HEK293T (cell line): ENCODE results near the gene ZIM2.

Source experiments
- CTCF ChIA-PET: fragments of 350-600 bp; formaldehyde crosslinking; extraction: SDS; loops from one replicate; lab custom pipeline; 2021; ENCODE audit warnings: antibody characterized with exemption, inconsistent platforms; lab: Yijun Ruan, JAX
- POLR2A ChIA-PET: fragments of 350-600 bp; formaldehyde crosslinking; extraction: SDS; loops from one replicate; lab custom pipeline; 2020; ENCODE audit warnings: antibody characterized with exemption, inconsistent platforms; lab: Yijun Ruan, JAX
- DNase-seq: peaks from one replicate; pipeline ENCODE4 v3.0.0; 2012; ENCODE audit warnings: mixed read lengths; ENCODE audit errors: extremely low spot score
- ARNT ChIP-seq: fragments of 450-650 bp; IDR thresholded peaks from 2 replicates; pipeline ENCODE4 v1.6.1; 2017; ENCODE audit warnings: mild to moderate bottlenecking
- BHLHE40 ChIP-seq: fragments of 450-650 bp; IDR thresholded peaks from 2 replicates; pipeline ENCODE4 v1.6.1; 2016; ENCODE audit warnings: mild to moderate bottlenecking, moderate library complexity, borderline replicate concordance
- CTBP1 ChIP-seq: fragments of 450-650 bp; IDR thresholded peaks from 2 replicates; pipeline ENCODE4 v1.6.1; 2016; ENCODE audit warnings: borderline replicate concordance
- ELF4 ChIP-seq: fragments of 450-650 bp; IDR thresholded peaks from 2 replicates; pipeline ENCODE4 v1.6.1; 2017; ENCODE audit warnings: antibody characterized with exemption
- FOXA1 ChIP-seq: fragments of 450-650 bp; IDR thresholded peaks from 2 replicates; pipeline ENCODE4 v1.6.1; 2016; ENCODE audit warnings: mild to moderate bottlenecking
- FOXK2 ChIP-seq: fragments of 450-650 bp; IDR thresholded peaks from 2 replicates; pipeline ENCODE4 v1.6.1; 2016; ENCODE audit warnings: mild to moderate bottlenecking
- FOXM1 ChIP-seq: fragments of 450-650 bp; IDR thresholded peaks from 2 replicates; pipeline ENCODE4 v1.6.1; 2017; ENCODE audit warnings: mild to moderate bottlenecking, borderline replicate concordance
- HDGF ChIP-seq: fragments of 450-650 bp; IDR thresholded peaks from 2 replicates; pipeline ENCODE4 v1.6.1; 2017; ENCODE audit warnings: antibody characterized with exemption, borderline replicate concordance
- L3MBTL2 ChIP-seq: fragments of 450-650 bp; conservative IDR thresholded peaks from 2 replicates; pipeline ENCODE4 v1.6.1; 2016; ENCODE audit warnings: mild to moderate bottlenecking
- LEF1 ChIP-seq: fragments of 450-650 bp; IDR thresholded peaks from 2 replicates; pipeline ENCODE4 v1.6.1; 2017; ENCODE audit warnings: mild to moderate bottlenecking, borderline replicate concordance
- NFRKB ChIP-seq: fragments of 450-650 bp; IDR thresholded peaks from 2 replicates; pipeline ENCODE4 v1.6.1; 2016; ENCODE audit warnings: mild to moderate bottlenecking, moderate library complexity
- SP1 ChIP-seq: fragments of 450-650 bp; IDR thresholded peaks from 2 replicates; pipeline ENCODE4 v1.6.1; 2017
- SUZ12 ChIP-seq: fragments of 450-650 bp; IDR thresholded peaks from 2 replicates; pipeline ENCODE4 v1.6.1; 2016; ENCODE audit warnings: mild to moderate bottlenecking
- TARDBP ChIP-seq: fragments of 450-650 bp; IDR thresholded peaks from 2 replicates; pipeline ENCODE4 v1.6.1; 2016
- ZNF384 ChIP-seq: fragments of 450-650 bp; IDR thresholded peaks from 2 replicates; pipeline ENCODE4 v1.6.1; 2016
- TF ChIP-seq, protein P1 (sequence below): fragments of 450-650 bp; IDR thresholded peaks from 2 replicates; pipeline ENCODE4 v1.6.1; 2016

Gene ZIM2

GRCh38 chr19:56838024-56838908 is 2.3 kb downstream of the ZIM2 start:
- CTCF ChIA-PET: no interaction called here
- POLR2A ChIA-PET: no interaction called here
- TF ChIP-seq ZNF384: no peak
- no peak for DNase-seq

- ChIA-PET POLR2A (no interaction called here), CTCF (no interaction called here)
- no peak for DNase-seq
- no peak for TF ChIP-seq ZNF384
- TF ChIP-seq NFRKB: no peak
- TF ChIP-seq ARNT: no peak
- no peak for TF ChIP-seq FOXM1
- no peak for TF ChIP-seq SP1
- TF ChIP-seq CTBP1: no peak
- no peak for TF ChIP-seq FOXK2
- TF ChIP-seq ELF4: no peak
- TF ChIP-seq BHLHE40: no peak
- TF ChIP-seq FOXA1: no peak
- no peak for TF ChIP-seq HDGF
- TF ChIP-seq TARDBP: no peak
- TF ChIP-seq L3MBTL2: no peak
- TF ChIP-seq LEF1: no peak
- TF ChIP-seq, protein P1, sequence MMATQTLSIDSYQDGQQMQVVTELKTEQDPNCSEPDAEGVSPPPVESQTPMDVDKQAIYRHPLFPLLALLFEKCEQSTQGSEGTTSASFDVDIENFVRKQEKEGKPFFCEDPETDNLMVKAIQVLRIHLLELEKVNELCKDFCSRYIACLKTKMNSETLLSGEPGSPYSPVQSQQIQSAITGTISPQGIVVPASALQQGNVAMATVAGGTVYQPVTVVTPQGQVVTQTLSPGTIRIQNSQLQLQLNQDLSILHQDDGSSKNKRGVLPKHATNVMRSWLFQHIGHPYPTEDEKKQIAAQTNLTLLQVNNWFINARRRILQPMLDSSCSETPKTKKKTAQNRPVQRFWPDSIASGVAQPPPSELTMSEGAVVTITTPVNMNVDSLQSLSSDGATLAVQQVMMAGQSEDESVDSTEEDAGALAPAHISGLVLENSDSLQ: no peak
- no peak for TF ChIP-seq SUZ12
Observed at GRCh38 chr19:56837492-56838023, 3.0 kb downstream of the ZIM2 start.

DNA sequence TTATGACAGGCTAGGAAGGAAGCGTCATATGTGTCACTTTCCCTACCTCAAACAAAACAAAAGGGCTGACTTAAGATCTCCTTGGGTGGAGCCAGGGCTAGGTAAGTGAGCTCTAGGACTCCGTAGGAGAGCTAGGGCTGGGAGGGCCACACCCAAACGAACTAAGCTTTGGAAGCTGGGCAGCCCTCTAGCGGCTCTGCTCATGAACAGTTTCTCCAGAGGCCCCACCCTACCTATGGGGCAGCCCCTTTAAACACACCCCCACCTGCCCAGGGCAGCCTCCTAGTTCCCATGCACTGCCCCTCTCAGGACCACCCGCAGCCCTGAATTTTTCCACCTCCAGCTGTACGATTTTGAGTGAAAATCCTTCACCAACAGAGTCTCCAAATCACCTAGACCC is 3.5 kb downstream of the ZIM2 start:
- ChIA-PET POLR2A (no interaction called here), CTCF (no interaction called here)
- TF ChIP-seq FOXA1 (no peak), L3MBTL2 (no peak), FOXK2 (no peak), FOXM1 (no peak), LEF1 (no peak), SUZ12 (no peak), ARNT (no peak), NFRKB (no peak), CTBP1 (no peak), TARDBP (no peak), SP1 (no peak), HDGF (no peak), ELF4 (no peak)
- DNase-seq: no peak

- POLR2A ChIA-PET: no interaction called here
- DNase-seq: no peak
- TF ChIP-seq LEF1 (no peak), BHLHE40 (no peak), L3MBTL2 (no peak), FOXM1 (no peak), CTBP1 (no peak), TARDBP (no peak), ELF4 (no peak), FOXA1 (no peak), ARNT (no peak), SP1 (no peak), NFRKB (no peak), ZNF384 (no peak)
- TF ChIP-seq, protein P1: no peak
- CTCF ChIA-PET: no interaction called here
Observed at GRCh38 chr19:56836059-56836458, 4.5 kb downstream of the ZIM2 start.

DNA sequence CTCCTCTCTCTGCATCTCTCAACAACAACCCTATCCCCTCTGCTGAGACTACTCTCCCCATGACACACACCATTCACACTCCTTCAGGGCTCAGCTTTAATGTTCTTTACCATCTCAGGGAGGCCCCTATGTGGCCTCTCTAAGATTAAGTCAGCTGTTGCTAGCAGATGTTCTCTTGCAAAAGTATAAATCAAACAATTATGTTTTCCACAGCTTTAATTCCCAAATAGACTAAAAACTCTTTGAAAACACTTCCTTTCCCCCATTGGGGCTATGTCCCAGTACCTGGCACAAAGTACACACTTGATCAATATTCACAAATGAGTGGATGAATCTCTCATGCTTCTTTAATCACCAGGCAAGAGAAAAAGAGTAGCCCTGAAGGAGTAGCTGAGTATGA is 5.1 kb downstream of the ZIM2 start:
- POLR2A ChIA-PET: no interaction called here
- TF ChIP-seq SP1: no peak
- no peak for TF ChIP-seq HDGF
- no peak for TF ChIP-seq CTBP1
- TF ChIP-seq ARNT: no peak
- no peak for TF ChIP-seq L3MBTL2
- TF ChIP-seq ELF4: no peak
- no peak for TF ChIP-seq LEF1
- TF ChIP-seq FOXM1: no peak
- TF ChIP-seq NFRKB: no peak
- TF ChIP-seq, protein P1: no peak
- CTCF ChIA-PET: no interaction called here
- no peak for DNase-seq
